ENCODE measurements around the gene HADHA.
A peak's percentile ranks its signal among the peaks of the same experiment; 100 is the strongest.
"Not testable (repeated sequence)": the region's sequence is repeated elsewhere in the genome, so short reads cannot be mapped to it uniquely, and the experiment has no call there.

Gene HADHA

DNA sequence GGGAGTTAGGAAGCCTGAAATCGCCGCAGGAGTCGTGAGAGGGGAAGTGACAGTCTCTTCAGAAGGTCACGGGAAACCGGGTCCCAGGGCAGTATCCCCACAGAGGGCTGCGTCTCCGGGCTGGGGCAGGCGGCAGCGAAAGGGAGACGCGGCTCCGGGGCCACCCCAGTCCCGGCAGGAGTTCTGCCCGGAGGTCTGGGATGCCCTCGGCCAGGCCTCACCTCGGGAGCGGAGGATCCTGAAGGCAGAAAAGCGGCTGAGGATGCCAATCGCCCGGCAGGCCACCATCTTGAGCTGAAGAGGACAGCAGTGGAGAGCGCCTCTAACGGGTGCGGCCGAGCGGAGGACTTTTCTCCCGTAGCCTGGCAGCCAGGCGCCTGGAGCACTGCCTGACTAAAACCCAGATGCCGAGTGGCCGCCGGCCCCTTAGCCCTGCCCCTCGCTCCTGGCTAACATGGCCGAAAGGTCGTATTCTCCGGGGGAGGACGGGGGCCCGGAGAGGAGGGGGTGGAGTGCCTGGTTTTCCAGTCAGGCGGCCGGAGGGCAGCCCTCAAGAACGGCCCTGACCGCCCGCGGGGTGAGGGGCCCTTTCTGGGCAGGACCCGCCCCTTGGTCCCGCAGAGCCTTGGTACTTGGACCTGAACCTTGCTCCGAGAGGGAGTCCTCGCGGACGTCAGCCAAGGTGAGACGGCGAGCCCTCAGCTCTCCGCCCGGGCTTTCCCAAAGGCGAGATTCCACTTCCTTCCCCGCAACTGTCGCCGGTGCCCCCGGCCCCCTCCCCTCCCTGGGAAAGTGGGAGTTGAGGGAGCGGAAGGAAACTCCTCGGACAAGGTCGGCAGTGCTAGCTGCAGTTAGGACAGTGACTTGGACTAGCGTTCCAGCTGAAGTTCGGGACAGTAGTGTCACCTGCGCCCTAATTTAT lies at the start of gene HADHA, which contains the start of gene HADHB:
TSS of gene HADHA (minus strand) at position 324 of the 922 bp plus-strand sequence. CDS start at position 288, 36 bp downstream.
TSS of gene HADHB (plus strand) at position 631 of the 922 bp plus-strand sequence. CDS start 9,316 bp downstream, outside the sequence.
- DNase-seq: peak; percentile 88

DNA sequence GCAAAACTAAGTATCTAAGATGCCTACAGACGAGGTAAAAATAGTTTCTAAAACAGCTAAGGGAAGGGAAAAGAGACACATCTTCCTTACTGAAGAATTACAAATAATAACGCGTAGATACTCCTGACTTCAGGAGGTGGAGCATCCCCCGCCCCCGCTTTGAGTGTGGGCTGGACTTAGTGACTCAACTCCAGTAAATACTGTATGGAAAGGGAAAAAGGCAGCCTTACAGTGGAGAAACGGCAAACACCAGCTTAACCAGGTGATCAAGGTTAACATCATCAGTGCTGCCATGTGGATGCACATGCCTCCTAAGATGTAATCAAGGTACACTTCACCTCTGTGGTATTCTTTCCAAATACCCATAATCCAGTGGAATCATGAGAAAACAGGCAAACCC lies 48.2 kb upstream of the HADHA start:
- no peak for DNase-seq

DNA sequence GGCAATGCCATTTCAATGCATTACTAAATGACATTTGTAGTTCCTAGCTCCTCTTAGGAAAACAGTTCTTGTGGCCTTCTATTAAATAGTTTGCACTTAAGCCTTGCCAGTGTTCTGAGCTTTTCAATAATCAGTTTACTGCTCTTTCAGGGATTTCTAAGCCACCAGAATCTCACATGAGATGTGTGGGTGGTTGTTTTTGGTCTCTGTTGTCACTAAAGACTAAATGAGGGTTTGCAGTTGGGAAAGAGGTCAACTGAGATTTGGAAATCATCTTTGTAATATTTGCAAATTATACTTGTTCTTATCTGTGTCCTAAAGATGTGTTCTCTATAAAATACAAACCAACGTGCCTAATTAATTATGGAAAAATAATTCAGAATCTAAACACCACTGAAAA lies 45.6 kb upstream of the HADHA start:
- no peak for DNase-seq

DNA sequence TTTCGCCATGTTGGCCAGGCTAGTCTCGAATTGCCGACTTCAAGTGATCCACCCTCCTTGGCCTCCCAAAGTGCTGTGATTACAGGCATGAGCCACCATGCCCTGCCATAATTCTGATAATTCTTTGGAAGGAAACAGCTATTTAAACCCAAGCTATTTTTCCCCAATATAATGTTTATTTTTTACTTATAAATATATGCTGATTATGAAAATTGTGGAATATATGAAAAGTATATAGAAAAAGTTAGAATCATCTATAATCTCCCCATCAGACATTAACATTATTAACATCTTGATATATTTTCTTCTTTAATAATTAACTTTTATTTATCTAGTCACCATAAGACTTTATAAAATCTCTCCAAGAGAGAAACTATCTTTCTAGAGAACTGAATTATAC lies 41.5 kb upstream of the HADHA start:
- no peak for DNase-seq

DNA sequence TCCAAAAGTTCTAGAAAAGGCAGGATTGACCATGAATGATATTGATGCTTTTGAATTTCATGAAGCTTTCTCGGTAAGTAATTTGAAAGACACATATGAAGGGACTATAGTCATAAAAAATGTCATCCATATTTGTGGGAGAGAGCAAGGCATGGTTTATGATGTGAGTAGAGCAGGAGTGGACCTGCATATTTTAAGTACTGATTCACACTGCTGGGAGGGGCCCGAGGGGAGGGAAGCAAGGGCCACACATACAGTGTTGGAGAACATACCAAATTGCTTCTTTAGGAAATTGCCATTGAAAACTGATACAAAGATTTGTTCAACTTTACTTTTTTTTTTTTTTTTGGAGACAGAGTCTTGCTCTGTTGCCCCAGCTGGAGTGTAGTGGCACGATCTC lies 39.7 kb upstream of the HADHA start:
- no peak for DNase-seq

DNA sequence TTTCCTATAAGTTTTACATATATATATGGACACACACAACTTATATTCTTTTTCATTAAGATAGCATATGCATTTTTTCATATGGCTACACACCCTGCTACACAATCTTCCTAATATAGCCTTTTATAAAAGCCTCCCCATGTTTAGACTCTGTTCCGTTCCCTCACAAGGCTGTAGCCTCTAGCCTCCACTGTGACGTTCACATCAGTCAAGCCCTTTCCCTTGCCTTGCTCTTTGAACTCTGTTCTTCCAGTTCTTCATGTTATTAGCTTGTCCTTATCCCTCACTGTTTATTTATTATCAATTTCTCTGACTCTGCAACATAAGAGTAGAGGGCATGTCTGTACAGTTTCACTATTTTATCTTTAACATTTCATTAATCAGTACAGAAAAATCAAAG lies 39.2 kb upstream of the HADHA start:
- DNase-seq: no peak

DNA sequence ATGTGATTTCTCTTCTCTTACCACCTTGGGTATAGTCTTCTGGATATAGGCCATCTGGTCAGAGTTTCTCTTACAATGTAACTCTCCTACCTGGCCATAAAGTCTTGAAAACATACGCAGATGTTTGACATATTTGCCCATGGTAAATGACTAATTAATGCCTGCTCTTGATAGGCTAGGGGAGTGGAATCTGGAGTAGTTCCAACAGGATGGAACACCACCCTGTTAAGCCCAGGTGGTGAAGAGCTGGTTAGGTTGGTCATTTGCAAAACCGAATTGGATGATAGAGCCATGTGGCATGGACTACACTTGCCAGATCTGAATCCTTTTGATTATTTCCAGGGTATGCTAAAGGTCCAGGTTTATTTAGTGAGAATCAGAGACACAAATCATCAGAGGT lies 36.8 kb upstream of the HADHA start:
- no peak for DNase-seq

DNA sequence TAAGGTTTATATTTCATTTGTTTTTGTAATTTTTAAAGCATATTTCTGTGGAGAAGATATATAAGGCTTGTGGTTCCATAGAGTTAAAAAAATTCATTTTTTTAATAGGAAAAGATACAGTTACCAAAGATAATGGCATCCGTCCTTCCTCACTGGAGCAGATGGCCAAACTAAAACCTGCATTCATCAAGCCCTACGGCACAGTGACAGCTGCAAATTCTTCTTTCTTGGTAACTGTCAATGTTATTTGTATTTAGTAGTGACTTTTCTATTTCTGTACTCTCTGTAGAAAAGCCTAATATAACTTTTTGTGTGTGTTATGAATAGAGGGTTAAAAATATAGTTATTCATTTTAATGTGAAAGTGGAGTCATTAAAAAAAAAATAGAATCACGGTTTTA lies 35.5 kb upstream of the HADHA start:
- no peak for DNase-seq

DNA sequence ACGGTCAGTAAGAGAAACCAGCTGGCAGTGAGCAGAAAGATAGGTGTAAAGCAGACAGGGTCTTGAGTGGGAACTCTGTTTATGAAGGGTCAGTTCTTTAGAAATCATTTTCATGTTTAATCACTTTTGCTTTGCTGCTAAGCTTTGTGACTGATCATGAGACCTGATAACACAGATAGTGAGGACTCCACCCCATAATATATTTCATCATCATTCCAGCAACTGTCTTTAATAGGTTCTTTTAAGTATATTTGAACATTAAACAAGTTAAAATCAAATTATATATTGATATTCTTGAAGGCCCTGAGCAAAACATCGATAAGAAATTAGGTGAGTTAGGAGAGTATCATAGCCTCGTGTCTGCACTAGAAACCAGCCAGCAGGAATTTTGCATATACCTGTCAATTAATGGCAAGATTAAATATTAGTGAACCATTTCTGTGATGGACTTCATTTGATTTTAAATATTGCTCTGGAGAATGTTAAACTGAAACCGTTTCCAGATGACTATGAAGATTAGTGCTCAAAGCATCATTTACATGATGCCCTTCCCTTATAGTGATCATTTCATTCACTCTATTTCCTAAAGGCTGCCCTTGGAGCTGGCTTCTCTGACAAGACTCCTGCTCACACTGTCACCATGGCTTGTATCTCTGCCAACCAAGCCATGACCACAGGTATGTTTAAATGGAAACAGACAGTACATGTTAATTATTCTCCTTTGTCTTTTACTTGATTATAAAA lies 32.2 kb upstream of the HADHA start:
- DNase-seq: no peak

DNA sequence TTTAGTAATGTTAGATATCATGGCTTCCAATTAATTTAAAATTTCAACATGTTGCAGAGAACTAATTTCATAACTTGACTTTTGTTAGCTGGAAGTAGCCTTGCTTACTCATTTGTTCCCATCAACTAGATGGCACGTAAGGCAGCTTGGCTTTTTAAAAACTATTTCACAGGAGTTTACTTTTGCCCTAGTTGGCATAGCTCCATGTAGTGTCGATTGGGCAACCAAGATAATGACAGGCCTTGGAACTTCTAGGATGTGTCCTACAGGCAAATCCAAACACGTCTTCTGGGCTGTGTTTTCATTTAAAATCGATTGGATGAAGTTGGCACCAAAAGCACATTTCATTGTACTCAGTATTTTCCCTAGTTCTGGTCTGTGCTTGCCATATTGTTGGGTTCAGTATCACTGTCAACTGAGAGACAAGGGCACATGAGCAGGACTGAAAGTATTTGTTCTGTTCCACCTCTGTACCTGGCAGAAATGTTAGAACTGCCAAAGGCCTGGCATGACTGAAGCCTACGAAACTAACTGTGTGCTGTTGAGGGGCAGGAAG lies 29.7 kb upstream of the HADHA start:
- no peak for DNase-seq

DNA sequence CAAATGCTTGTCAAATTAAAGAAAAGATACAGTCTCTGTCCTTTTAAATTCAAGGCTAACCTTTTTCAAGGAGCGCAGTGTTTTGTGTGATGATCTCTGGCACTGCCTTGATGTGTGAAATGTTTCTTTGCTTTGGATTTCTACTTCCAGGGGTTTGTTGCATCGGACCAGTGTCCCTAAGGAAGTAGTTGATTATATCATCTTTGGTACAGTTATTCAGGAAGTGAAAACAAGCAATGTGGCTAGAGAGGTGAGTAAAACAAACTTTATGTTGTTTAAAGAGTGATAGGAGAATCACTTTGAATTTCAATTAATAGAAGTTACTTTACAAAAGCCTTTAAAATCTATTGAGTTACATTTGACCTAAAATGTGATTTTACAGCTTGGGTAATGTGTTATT lies 29.1 kb upstream of the HADHA start:
- no peak for DNase-seq

DNA sequence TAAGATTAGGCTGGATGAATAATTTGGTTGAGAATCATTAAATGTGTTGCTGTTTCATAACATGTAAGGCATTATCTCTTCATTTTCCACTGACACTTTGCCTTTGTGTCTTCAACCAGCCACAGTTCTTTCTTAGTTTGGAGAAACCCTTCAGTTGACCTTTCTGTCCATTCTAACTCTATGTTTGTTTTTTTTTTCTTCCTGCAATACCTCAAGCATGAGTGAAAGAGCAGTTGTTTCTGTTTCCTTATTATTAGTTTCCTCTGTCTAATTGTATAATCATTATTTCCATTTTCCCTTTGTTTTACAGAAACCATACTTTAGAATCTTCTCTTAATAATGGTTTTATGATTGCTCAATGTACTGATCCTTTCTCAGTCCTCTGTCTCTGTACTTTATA lies 25.9 kb upstream of the HADHA start:
- DNase-seq: no peak

DNA sequence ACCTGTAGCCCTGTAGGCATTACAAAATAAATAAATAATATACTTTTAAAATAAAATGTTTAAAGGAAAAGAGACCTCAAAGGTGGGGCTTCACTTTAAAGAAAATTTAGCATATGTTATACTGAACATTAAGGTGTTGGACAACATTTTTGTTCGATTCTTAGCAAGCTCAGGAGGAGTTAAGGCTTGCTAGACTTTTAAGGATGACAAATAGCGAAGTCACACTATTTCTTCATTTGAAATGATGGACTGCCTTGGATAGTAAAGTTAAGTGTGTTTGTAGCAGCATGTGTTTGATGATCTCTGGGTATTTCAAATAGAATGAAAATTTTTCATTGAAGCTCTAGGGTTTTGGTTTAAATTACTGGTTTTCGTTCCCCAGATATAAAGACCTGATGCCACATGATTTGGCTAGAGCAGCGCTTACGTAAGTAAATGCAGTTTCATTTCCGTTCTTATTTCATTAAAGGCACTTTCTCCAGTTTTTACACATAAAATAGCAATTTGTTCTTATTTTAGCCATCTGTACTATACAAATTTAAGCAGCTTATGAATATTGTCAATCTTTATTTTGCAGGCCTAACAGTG lies 25.2 kb upstream of the HADHA start:
- DNase-seq: no peak

DNA sequence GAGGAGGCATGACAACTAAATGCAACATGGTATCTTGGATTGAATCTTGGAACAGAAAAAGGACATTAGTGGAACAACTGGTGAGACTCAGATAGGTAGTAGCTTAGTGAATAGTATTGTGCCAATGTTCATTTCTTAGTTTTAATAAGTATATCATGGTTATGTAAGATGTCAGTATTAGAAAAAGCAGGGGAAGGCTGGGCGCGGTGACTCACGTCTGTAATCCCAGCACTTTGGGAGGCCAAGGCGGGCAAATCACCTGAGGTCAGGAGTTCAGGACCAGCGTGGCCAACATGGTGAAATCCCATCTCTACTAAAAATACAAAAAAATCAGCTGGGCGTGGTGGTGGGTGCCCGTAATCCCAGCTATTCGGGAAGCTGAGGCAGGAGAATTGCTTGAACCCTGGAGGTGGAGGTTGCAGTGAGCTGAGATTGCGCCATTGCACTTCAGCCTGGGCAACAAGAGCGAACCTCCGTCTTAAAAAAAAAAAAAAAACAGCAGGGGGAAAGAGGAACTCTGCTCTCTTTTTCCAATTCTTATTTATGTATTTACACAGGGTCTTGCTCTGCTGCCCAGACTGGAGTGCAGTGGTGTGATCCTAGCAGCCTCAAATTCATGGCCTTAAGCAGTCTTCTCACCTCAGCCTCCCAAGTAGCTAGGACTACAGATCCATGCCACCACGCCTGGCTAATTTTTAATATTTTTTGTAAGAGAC lies 24.4 kb upstream of the HADHA start:
- not testable (repeated sequence) for DNase-seq

DNA sequence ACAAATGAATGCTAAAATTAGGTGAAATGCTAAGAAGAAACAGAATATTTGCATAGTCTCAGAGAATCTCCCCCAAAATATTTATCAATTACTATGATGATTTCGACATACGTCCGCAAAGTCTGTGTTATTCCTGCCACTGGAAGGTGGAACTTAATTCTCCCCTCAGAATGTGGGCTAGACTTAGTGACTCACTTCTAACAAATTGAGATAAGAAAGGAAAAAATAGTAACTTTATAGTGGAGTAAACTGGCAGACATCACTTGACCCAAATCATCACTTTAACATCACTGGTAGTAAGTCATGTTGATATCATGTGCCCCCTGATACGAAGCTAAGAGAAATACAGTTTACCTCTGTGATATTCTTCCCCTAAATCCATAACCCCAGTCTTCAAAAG lies 23.8 kb upstream of the HADHA start:
- no peak for DNase-seq

DNA sequence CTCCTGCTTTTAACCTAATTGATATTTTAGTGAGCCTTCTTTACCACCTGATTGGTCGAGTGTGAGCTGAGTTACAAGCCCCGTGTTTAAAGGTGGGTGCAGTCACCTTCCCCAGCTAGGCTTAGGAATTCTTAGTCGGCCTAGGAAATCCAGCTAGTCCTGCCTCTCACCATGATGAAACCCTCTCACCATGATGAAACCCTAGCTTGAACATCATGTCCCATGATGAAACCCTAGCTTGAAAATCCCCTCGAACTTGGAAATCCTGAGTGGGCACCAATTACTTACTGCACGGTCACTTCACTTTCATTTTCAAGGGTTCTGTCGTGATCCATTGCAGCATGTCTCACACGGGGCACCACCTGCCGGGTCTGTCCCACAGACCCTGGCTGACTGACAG lies 14.4 kb upstream of the HADHA start:
- DNase-seq: not testable (repeated sequence)

DNA sequence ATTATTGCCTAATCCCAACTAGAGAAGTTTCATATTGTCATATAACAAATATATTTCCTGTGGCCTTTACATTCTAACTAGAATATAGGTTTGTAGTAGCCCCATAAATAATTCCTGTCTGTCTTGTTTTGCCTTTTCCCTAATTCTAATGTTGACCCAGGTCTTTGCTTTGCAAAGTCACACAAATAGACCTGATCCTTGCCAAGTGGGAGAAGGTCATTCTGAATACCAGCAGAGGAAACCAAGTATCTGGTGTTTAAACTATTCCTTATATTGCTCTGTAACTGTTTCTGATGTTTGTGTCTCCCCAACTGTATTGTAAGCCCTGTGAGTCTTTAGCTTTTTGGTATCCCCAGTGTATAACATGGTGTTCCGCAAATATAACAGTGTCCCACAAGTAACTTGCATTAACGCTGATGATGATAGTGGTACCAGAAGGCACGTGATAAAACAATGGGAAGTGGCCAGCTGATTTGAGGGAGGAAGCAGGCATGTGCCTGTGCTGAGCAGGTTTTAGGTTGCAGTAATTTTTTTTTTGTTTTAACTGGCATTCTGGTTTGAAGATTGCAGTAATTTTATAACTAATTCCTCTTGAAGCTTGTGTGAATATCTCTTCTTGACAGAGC lies 11.4 kb upstream of the HADHA start:
- DNase-seq: no peak

DNA sequence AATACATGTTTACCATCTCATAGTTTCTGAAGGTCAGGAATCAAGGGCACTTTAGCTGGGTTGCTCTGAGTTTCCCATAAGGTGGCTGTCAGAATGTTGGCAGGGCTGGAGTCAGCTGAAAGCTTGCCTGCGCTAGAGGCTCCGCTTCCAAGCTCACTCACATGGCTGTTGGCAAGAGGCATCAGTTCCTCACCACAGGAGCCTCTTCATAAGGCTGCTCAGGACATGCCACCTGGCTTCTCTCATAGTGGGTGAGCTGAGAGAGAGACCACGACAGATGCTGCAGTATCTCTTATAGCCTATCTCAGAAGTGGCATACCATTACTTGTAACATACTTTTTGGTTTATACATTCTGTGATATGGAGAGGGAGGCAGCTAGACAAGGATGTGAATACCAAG lies 7.5 kb upstream of the HADHA start:
- no peak for DNase-seq

DNA sequence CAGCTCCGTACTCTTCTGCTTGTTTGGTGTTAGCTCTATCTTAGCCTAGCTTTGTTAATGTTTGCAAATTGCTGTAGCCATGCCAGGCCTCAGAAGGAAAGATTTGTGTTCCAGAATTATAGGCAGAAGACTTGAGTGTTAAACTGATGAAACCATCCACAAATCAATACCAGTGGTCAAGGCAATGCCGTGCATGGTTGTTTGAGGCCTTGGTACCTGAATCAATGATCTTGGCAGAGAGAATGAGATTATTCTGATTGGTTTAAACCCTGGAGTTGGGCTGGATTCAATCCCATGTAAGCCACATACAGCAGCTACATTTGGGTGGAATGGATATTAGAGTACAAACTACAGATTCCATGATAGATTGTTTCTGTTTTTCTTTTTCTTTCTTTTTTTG lies 5.2 kb upstream of the HADHA start:
- DNase-seq: no peak

DNA sequence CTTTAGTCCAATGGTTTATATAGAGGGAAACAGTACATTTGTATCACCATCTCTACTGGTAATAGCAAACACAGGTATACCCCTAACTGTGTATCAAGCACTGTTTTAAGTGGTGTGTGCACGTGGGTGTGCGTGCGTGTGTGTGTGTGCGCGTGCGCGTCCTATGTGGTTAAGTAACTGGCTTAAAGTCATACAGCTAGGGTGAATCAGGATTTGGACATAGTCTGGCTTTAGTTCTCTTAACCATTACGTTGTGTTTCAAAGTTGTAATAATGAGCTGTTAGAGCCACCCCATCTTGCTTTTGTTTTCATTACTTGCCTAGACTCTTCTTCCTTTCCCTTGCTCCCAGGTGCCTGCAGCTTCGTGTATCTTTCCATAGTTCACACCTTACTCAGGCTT lies 2.4 kb upstream of the HADHA start:
- peak; percentile 53 for DNase-seq

DNA sequence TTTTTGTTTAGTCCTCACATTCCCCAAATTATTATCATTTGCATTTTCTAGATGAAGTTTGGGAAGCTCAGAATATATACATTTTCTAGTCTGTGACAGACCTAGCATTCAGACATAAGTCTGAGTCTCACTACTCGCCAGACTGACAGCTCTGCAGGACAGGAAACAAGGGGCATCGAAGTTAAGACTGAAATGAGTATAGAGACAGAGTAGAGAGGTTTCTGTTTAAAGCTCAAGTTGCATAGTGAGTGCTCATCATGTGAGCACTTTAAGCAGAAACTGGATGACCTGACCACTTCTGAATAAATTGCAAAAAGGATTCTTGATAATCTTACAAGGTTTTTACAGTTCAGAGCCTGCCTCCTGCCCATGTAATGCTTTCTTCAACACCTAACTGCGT lies 1.4 kb upstream of the HADHA start:
- DNase-seq: peak; percentile 74

DNA sequence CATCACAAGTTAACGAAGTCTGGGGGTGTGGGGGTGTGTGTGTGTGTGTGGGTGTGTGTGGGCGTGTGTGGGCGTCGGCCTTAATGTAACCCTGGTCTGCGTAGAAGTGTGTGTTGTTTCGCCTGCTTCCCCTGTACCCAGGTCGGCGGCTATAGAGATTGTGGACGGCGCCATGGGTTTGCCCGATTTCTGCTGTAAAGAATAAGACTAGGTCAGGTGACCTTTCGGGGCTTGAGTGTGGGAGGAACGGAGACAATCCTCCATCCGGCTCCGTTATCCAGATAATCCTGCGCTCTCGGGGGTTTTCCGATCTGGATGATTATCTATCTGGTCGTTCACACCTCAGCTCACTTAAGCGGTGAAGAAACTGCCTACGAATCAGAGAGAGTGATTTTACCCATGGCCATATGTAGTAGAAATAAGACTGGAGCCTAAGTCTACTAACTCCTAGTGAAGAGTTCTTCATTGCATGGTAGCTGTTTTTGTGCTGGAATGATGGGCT lies 850 bp upstream of the HADHA start:
- peak; percentile 50 for DNase-seq

Data from activated CD4-positive, alpha-beta T cell treated with anti-CD3 and anti-CD28 coated beads, Interleukin-2, amount 50 U/mL, for 16 hours (primary cell).